K562 (cell line): ENCODE data around the gene MFSD11. TPM values are rescaled to one million over a fixed set of nuclear protein-coding genes. Genes with fewer than 3 reads are reported as not detected.
A peak's percentile ranks its signal among the peaks of the same experiment; 100 is the strongest.
"Not testable (repeated sequence)": the region's sequence is repeated elsewhere in the genome, so short reads cannot be mapped to it uniquely, and the experiment has no call there.

Experiments used
- ATAC-seq: fragments of 200-7000 bp; cut with Tn5 transposase; 3 replicates; pipeline ENCODE4 v1.9.1; 2020; ENCODE audit warnings: moderate library complexity
- BruUV-seq: library from RNA; stranded (reverse); fragments of 400-500 nt; replicated peaks from 2 replicates; lab custom pipeline; 2021; lab: Mats Ljungman, UMichigan
- CTCF ChIA-PET: fragments of 300-600 bp; formaldehyde crosslinking; extraction: SDS; loops from one replicate; lab custom pipeline; 2021; ENCODE audit warnings: low intra/inter-chr PET ratio; lab: Yijun Ruan, JAX
- POLR2A ChIA-PET: fragments of 300-600, 350-650 bp; sonication (Branson Sonifier 250); formaldehyde crosslinking; extraction: SDS; loops from one replicate; lab custom pipeline; 2021; ENCODE audit warnings: antibody characterized with exemption, inconsistent platforms; lab: Yijun Ruan, JAX
- DNase-seq, 4 experiments: peaks; one replicate each; pipeline versions ENCODE4 v3.0.0 to v3.0.0-alpha.2; 2011 to 2018; ENCODE audit warnings: low spot score in 3 of 4, mixed read lengths in 3 of 4; ENCODE audit errors: extremely low read depth in 1 of 4
- FAIRE-seq: peaks from 2 replicates; lab custom pipeline; 2011; peaks lifted over from hg19 to GRCh38; lab: Jason Lieb, UNC
- H2AFZ ChIP-seq: 2 replicates; pipeline ENCODE4 v1.6.0; 2011; ENCODE audit warnings: low read depth, low read length, control low read depth, inconsistent platforms
- H3K27ac ChIP-seq: fragments of 200-600 bp; 3 replicates; pipeline ENCODE4 v1.8.0; 2011; ENCODE audit warnings: low read depth, mild to moderate bottlenecking, control low read depth, inconsistent platforms, low read length, moderate library complexity, mixed read lengths; ENCODE audit errors: extremely low read depth
- H3K27me3 ChIP-seq, 2 experiments: fragments of 300-600 bp in 1 of 2; 2 replicates in 1 of 2; 3 replicates in 1 of 2; pipeline versions ENCODE4 v1.6.0 to v1.8.0; 2011; ENCODE audit warnings: inconsistent platforms in 2 of 2, low read length in 2 of 2, mild to moderate bottlenecking in 1 of 2, mixed read lengths in 1 of 2, moderate library complexity in 1 of 2; ENCODE audit not compliant: control insufficient read depth in 2 of 2, insufficient read depth in 2 of 2
- H3K36me3 ChIP-seq: fragments of 300-600 bp; 3 replicates; pipeline ENCODE4 v1.8.0; 2011; ENCODE audit warnings: mild to moderate bottlenecking, low read length, inconsistent platforms; ENCODE audit not compliant: control insufficient read depth, insufficient read depth
- H3K4me1 ChIP-seq, 2 experiments: fragments of 200-600 bp in 1 of 2; replicated peaks in 1 of 2; 2 replicates in 1 of 2; 3 replicates in 1 of 2; pipeline versions ENCODE4 v1.5.1 to v1.8.0; 2011; ENCODE audit warnings: inconsistent platforms in 2 of 2, low read length in 2 of 2, mild to moderate bottlenecking in 1 of 2, mixed read lengths in 1 of 2, moderate library complexity in 1 of 2; ENCODE audit not compliant: control insufficient read depth in 2 of 2, insufficient read depth in 2 of 2
- H3K4me2 ChIP-seq: 2 replicates; pipeline ENCODE4 v1.6.1; 2011; ENCODE audit warnings: low read length, control low read depth, inconsistent platforms, mixed read lengths; ENCODE audit not compliant: insufficient read depth
- H3K4me3 ChIP-seq: fragments of 200-600 bp; sonication (generic), shearing (Covaris generic); 2 replicates; pipeline ENCODE4 v1.5.1; 2016; ENCODE audit warnings: control low read depth, inconsistent platforms
- H3K79me2 ChIP-seq: fragments of 200-600 bp; 3 replicates; pipeline ENCODE4 v1.8.0; 2011; ENCODE audit warnings: low read length, inconsistent platforms; ENCODE audit not compliant: control insufficient read depth, insufficient read depth
- H3K9ac ChIP-seq, 2 experiments: 2 replicates each; pipeline versions ENCODE4 v1.6.0 to v1.6.1; 2011; ENCODE audit warnings: low read depth in 2 of 2, low read length in 2 of 2, control low read depth in 1 of 2, inconsistent platforms in 1 of 2, mild to moderate bottlenecking in 1 of 2, mixed read lengths in 1 of 2; ENCODE audit not compliant: insufficient read depth in 1 of 2
- H3K9me1 ChIP-seq: one replicate; pipeline ENCODE4 v1.6.0; 2011; ENCODE audit warnings: inconsistent platforms, mild to moderate bottlenecking, low read length, moderate library complexity; ENCODE audit not compliant: control insufficient read depth, insufficient read depth
- H3K9me3 ChIP-seq: replicated peaks from 2 replicates; pipeline ENCODE4 v1.5.1; 2011; ENCODE audit warnings: low read depth, low read length, inconsistent platforms; ENCODE audit not compliant: control insufficient read depth, insufficient read depth
- H4K20me1 ChIP-seq: replicated peaks from 2 replicates; pipeline ENCODE4 v1.6.1; 2011; ENCODE audit warnings: low read length, inconsistent platforms, mixed read lengths; ENCODE audit not compliant: control insufficient read depth, insufficient read depth
- ASH1L ChIP-seq: fragments of 450-650 bp; IDR thresholded peaks from 2 replicates; pipeline ENCODE4 v1.6.1; 2018; ENCODE audit warnings: borderline replicate concordance, mild to moderate bottlenecking, low read depth; ENCODE audit not compliant: partially characterized antibody
- CHCHD3 ChIP-seq: fragments of 250-450 bp; sonication (Bioruptor Pico); IDR thresholded peaks from 2 replicates; pipeline ENCODE4 v2.1.2; 2022; ENCODE audit warnings: mild to moderate bottlenecking
- HDAC2 ChIP-seq: fragments of 450-650 bp; IDR thresholded peaks from 2 replicates; pipeline ENCODE4 v1.6.1; 2016; ENCODE audit warnings: mild to moderate bottlenecking
- HEY1 ChIP-seq: fragments of 250-450 bp; sonication (Bioruptor Pico); IDR thresholded peaks from 2 replicates; pipeline ENCODE4 v1.5.0; 2020; ENCODE audit warnings: mild to moderate bottlenecking, moderate library complexity, borderline replicate concordance
- HMGN3 ChIP-seq: IDR thresholded peaks from 2 replicates; pipeline ENCODE4 v1.6.1; 2011; ENCODE audit warnings: borderline replicate concordance, low read depth, mild to moderate bottlenecking, mixed read lengths, low read length; ENCODE audit not compliant: insufficient read length; ENCODE audit errors: extremely low read depth
- ILF3 ChIP-seq: fragments of 450-650 bp; IDR thresholded peaks from 2 replicates; pipeline ENCODE4 v1.6.1; 2018; ENCODE audit warnings: antibody characterized with exemption, mild to moderate bottlenecking, moderate library complexity, borderline replicate concordance
- NBN ChIP-seq: fragments of 450-650 bp; IDR thresholded peaks from 2 replicates; pipeline ENCODE4 v1.6.1; 2016; ENCODE audit warnings: low read depth, mild to moderate bottlenecking
- NFYB ChIP-seq: IDR thresholded peaks from 2 replicates; pipeline ENCODE4 v1.6.1; 2011; ENCODE audit warnings: mild to moderate bottlenecking, moderate library complexity; ENCODE audit not compliant: insufficient read length; ENCODE audit errors: extremely low read depth
- RBM25 ChIP-seq: fragments of 200-400 bp; formaldehyde crosslinking; IDR thresholded peaks from 2 replicates; pipeline ENCODE4 v1.6.1; 2018; ENCODE audit warnings: low read length, low read depth, moderate library complexity; ENCODE audit not compliant: severe bottlenecking
- SMARCA4 ChIP-seq: fragments of 450-650 bp; IDR thresholded peaks from 2 replicates; pipeline ENCODE4 v1.6.1; 2016
- SMC3 ChIP-seq: conservative IDR thresholded peaks from 2 replicates; pipeline ENCODE4 v1.6.1; 2011; ENCODE audit warnings: low read depth, low read length, improper control_type of control experiment; ENCODE audit not compliant: insufficient read depth
- SREBF1 ChIP-seq: fragments of 150-350 bp; IDR thresholded peaks from 2 replicates; pipeline ENCODE4 v1.6.1; 2014; ENCODE audit warnings: antibody characterized with exemption, low read depth, low read length, borderline replicate concordance
- ZNF316 ChIP-seq: fragments of 450-650 bp; IDR thresholded peaks from 2 replicates; pipeline ENCODE4 v1.6.1; 2016
- WGBS: fragments of 100-300 bp; shearing (Covaris generic); methylation state at CpG from one replicate; pipeline ENCODE4 v1.1.6; 2016; ENCODE audit warnings: low coverage, mixed read lengths; ENCODE audit not compliant: insufficient coverage; ENCODE audit errors: missing lambda C conversion rate; 5-methylcytosine and 5-hydroxymethylcytosine counted together
- in situ Hi-C: fragments of 300-500 bp; cut with MboI; formaldehyde crosslinking; loops from 4 replicates; pipeline ENCODE4 v1.15.0; 2018; ENCODE audit warnings: inconsistent platforms, mixed read lengths
- intact Hi-C: fragments of 100-400 bp; cut with micrococcal nuclease; formaldehyde crosslinking; loops from 2 replicates; pipeline ENCODE4 v1.14.2; 2022
- polyA plus RNA-seq, 8 experiments: library from polyadenylated mRNA; depleted of rRNA in 4 of 8; stranded (reverse) in 5 of 8; unstranded in 3 of 8; fragments of >200 nt; fragmentation: Nextera tagmentation in 2 of 8; fragmentation: Illumina TruSeq in 1 of 8; extraction: Ambion mirVana in 2 of 8; extraction: Trizol in 1 of 8; gene quantifications; 2 replicates each; pipeline versions ENCODE4 v1.2.1 to v1.2.3, GENCODE V29; 2011 to 2014; ENCODE audit warnings: inconsistent platforms in 1 of 8, missing spikeins in 1 of 8
- total RNA-seq, 7 experiments: library from RNA; depleted of rRNA in 6 of 7; stranded (reverse); fragments of >200 nt in 6 of 7; fragmentation: Illumina TruSeq in 2 of 7; extraction: Trizol in 2 of 7; gene quantifications; 2 replicates each; pipeline versions ENCODE4 v1.2.1 to v1.2.3, GENCODE V29; 2011 to 2021; ENCODE audit warnings: low replicate concordance in 1 of 7
- TF ChIP-seq, protein P1 (sequence below): fragments of 450-650 bp; formaldehyde crosslinking; IDR thresholded peaks from 2 replicates; pipeline ENCODE4 v1.4.0; 2022; ENCODE audit warnings: missing genetic modification characterization
- TF ChIP-seq, protein P2 (sequence below): sonication (generic); formaldehyde crosslinking; IDR thresholded peaks from 2 replicates; pipeline ENCODE4 v1.8.0; 2023; ENCODE audit warnings: mild to moderate bottlenecking, missing genetic modification reagents

MFSD11 gene
- total and polyA plus RNA-seq, 9 of the 15 experiments (the other 6 are each of a cell fraction or from before 2014, with no cell fraction given), result 14.4 to 24.5 (median 19.9) TPM

DNA sequence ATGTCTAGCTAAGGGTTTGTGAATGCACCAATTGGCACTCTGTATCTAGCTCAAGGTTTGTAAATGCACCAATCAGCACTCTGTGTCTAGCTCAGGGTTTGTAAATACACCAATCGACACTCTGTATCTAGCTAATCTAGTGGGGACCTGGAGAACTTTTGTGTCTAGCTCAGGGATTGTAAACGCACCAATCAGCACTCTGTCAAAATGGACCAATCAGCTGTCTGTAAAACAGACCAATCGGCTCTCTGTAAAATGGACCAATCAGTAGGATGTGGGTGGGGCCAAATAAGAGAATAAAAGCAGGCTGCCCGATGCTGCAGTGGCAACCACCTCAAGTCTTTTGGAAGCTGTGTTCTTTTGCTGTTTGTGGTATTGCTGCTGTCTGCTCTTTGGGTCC is 68.8 kb downstream of the MFSD11 start:
- H3K79me2 ChIP-seq, in situ Hi-C loops, FAIRE-seq, H3K27ac ChIP-seq, ATAC-seq, CTCF ChIA-PET, H3K9me3 ChIP-seq, H3K27me3 ChIP-seq, H3K36me3 ChIP-seq, H3K4me2 ChIP-seq, H3K4me3 ChIP-seq, H3K4me1 ChIP-seq, H3K9ac ChIP-seq, BruUV-seq, intact Hi-C loops, DNase-seq, H4K20me1 ChIP-seq, H3K9me1 ChIP-seq: not testable (repeated sequence)
- 47% methylated on average over 3 of the region's 4 CpGs for WGBS
- peak overlapping the region; percentile 63 for H2AFZ ChIP-seq
- POLR2A ChIA-PET, result interaction anchor here (0.9 to 1.4 kb wide), 2 partner anchors 9 to 15 kb away, joined by 3 to 4 read pairs; no protein-coding TSS in a partner anchor
- peak; percentile 70 for TF ChIP-seq NFYB
- peak; percentile 48 for TF ChIP-seq ASH1L
- TF ChIP-seq RBM25, result peak; percentile 28
- peak; percentile 11; the same call in 1 of the 2 replicates for TF ChIP-seq ZNF316

DNA sequence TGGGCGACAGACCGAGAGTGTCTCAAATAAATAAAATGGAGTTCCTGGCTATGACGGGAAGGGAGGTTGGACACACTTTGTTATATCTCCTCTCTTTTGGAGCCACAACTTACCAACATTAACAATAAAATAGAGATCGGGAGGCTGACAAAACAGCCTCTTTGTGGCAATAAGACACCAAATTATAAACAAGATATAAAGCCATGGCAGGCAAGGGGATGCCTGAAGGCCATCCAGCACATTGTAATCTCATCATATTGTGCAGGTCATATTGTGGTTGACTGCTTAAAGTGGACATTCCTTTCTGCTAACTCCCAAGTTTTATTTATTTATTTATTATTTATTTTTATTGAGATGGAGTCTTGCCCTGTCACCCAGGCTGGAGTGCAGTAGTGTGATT is 70.4 kb downstream of the MFSD11 start:
- intact Hi-C loops (no loop called here), in situ Hi-C loops (no loop called here)
- FAIRE-seq (no peak), ATAC-seq (no peak), DNase-seq (no peak)
- Histone ChIP-seq H4K20me1 (no peaks in the 10 kb centered on the region), H3K27ac (no peak overlapping the region), H2AFZ (no peak overlapping the region), H3K4me3 (no peak overlapping the region), H3K36me3 (no peaks in the 10 kb centered on the region), H3K4me2 (no peak overlapping the region), H3K9me1 (no peaks in the 10 kb centered on the region), H3K9ac (no peak overlapping the region), H3K4me1 (peaks cover 0 to 5% of the 10 kb centered on the region in 2 experiments; a peak in 2 of 5 replicates), H3K27me3 (peaks cover 3 to 5% of the 10 kb centered on the region in 2 experiments; a peak in 2 of 5 replicates), H3K9me3 (no peaks in the 10 kb centered on the region; the same call in 1 of the 2 replicates), H3K79me2 (no peaks in the 10 kb centered on the region)
- ChIA-PET CTCF (no interaction called here), POLR2A (interaction anchor here (1.5 kb wide), 1 partner anchor 14 kb away, joined by 3 read pairs; no protein-coding TSS in a partner anchor)
- no TSS peak for BruUV-seq
- 32% methylated on average over 4 of the region's 4 CpGs for WGBS
- TF ChIP-seq SMC3, result no peak
- no peak for TF ChIP-seq HMGN3
- TF ChIP-seq HEY1 (CRISPR knock-in tag), result no peak
- no peak for TF ChIP-seq HDAC2
- TF ChIP-seq NBN, result no peak
- TF ChIP-seq SREBF1, result no peak
- TF ChIP-seq, protein P1, sequence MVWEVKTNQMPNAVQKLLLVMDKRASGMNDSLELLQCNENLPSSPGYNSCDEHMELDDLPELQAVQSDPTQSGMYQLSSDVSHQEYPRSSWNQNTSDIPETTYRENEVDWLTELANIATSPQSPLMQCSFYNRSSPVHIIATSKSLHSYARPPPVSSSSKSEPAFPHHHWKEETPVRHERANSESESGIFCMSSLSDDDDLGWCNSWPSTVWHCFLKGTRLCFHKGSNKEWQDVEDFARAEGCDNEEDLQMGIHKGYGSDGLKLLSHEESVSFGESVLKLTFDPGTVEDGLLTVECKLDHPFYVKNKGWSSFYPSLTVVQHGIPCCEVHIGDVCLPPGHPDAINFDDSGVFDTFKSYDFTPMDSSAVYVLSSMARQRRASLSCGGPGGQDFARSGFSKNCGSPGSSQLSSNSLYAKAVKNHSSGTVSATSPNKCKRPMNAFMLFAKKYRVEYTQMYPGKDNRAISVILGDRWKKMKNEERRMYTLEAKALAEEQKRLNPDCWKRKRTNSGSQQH (CRISPR knock-in tag), result no peak
- no peak for TF ChIP-seq SMARCA4
- TF ChIP-seq, protein P2, sequence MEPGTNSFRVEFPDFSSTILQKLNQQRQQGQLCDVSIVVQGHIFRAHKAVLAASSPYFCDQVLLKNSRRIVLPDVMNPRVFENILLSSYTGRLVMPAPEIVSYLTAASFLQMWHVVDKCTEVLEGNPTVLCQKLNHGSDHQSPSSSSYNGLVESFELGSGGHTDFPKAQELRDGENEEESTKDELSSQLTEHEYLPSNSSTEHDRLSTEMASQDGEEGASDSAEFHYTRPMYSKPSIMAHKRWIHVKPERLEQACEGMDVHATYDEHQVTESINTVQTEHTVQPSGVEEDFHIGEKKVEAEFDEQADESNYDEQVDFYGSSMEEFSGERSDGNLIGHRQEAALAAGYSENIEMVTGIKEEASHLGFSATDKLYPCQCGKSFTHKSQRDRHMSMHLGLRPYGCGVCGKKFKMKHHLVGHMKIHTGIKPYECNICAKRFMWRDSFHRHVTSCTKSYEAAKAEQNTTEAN, result no peak
- no peak for TF ChIP-seq ILF3
- TF ChIP-seq CHCHD3 (CRISPR knock-in tag), result no peak
